NCI-H345 (cell line): ENCODE results near the gene IL20RA.

Source experiments
- DNase-seq: peaks from one replicate; lab custom pipeline; 2025; lab: John Stamatoyannopoulos, UW

The IL20RA gene

DNA sequence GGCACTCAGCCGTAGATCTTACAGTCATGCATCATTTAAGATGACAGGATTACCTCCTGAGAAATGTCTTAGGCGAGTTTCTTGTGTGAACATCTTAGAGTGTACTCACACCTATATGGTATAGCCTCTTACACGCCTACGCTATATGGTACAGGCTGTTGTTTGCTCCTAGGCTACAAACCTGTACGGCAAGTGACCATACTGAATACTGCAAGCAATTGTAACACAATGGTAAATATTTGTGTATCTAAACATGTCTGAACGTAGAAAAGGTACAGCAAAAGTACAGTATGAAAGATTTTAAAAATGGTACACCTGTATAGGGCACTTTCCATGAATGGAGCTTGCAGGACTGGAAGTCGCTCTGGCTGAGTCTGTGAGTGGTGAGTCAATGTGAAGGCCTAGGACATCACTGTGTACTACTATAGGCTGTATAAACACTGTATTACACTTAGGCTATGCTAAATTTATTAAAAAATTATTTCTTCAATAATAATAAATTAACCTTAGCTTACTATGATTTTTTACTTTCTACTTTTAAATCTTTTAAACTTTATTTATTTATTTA is 541 bp upstream of the IL20RA start:
- no peak for DNase-seq

- DNase-seq = peak; percentile 37
Observed at GRCh38 chr6:137043710-137044365, 927 bp downstream of the IL20RA start.

GRCh38 chr6:137040393-137040792 is 4.4 kb downstream of the IL20RA start:
- no peak for DNase-seq

DNA sequence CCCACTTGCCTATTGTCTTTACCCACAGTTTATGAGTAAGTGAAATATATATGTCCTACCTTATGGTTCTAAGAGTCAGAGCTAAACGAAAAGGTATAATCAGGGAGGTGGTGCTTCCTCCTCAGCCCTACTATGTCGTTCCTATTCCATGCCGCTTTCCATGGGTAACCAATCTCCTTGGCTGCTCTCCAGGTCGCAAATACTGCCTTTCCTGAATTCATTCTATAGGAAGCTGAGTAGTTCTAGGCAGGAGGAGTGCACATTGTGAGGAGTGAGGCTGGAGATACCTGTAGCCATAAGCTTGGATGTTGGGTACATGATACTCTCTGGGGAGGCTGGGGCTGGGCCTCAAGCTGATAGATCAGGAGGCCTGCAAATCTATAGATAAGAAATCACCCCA is 5.8 kb downstream of the IL20RA start:
- no peak for DNase-seq

DNA sequence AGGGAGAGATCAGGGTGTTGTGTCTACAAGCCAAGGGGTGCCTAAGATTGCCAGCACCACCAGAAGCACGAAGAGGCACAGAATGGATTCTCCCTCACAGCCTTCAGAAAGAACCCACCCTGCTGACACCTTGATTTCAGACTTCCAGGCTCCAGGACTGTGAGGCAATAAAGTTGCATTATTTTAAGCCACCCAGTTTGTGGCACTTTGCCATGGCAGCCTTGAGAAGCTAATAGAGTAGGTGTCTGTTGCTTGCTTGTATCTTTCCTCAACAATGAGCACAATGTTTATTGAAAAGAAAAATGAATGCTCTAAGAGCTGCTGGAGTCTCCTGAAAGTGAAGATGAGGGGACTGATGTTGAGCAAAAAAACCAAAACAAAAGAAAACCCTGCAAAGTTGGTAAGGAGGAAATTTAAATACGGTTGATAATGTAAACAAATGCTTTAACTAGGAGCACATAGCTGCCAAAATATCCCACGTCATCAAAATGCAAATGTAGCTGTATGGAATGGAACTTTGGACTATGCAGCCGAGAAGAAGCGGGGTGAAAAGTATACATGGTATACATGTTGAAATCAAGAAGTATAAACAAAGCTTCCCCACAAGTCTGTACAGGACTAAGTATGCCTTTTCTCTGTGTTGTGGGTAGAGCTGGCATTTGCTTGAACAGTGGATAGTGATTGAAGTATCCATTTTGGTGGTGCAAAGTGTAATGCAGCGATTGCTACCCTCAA is 8.0 kb downstream of the IL20RA start:
- DNase-seq = no peak

- no peak for DNase-seq
Observed at GRCh38 chr6:137033828-137034227, 10.9 kb downstream of the IL20RA start.

- DNase-seq = no peak
Observed at GRCh38 chr6:137031122-137031521, 13.6 kb downstream of the IL20RA start.

DNA sequence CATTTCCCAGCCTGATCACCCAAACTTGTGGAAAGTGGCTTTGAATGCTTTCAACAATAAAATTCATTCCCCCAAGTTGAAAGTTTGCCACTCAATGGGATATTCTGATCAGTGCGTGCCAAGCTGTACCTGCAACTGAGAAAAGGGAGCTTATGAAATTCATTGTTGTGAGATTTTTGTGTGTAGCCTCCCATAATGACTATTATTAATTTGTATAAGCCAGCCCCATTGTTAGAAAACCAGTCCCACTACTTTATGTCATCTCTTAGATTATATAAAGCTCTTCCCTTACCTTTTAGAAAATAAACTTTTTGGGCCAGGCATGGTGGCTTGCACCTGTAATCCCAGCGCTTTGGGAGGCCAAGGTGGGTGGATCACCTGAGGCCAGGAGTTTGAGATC is 15.9 kb downstream of the IL20RA start:
- DNase-seq = no peak

GRCh38 chr6:137025786-137026730 is 18.7 kb downstream of the IL20RA start:
- no peak for DNase-seq

DNA sequence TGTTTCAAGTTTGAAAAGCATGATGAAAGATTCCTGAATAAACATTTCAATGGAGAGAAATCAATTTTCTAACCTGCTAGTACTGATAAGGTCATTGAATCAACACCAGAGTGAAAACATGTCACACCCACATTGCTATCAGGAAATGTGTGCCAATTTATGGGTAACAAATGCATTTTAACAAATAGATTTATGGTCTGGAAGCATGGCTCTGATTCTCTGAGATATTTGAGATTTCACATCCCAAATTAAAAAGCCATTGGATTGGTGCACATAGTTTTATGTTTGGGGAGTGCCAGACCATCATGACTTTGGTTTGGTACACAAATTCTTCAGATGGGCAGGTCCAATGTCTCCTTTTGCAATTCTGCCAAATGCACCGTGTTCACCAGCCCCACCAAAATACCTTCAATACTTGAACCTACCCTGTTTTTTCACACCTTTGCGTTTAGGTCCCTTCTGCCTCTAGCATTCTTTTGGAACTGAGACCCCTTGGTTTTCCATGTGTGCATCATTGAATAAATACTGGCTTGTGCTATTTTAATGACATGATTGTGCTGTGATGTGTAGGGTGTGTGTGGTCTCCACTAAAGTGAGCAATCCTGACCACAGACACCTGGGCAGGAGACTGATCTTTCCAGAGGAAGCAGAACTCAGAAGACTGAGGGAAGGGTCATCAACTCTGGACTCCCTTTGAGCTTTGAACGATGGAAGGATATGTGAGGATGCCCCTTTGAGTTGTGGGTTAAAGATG is 20.4 kb downstream of the IL20RA start:
- no peak for DNase-seq

- DNase-seq = no peak
Observed at GRCh38 chr6:137020776-137021175, 24.0 kb downstream of the IL20RA start.

- DNase-seq = no peak
Observed at GRCh38 chr6:137019476-137020272, 25.1 kb downstream of the IL20RA start.

- DNase-seq = no peak
Observed at GRCh38 chr6:137017081-137017480, 27.7 kb downstream of the IL20RA start.

DNA sequence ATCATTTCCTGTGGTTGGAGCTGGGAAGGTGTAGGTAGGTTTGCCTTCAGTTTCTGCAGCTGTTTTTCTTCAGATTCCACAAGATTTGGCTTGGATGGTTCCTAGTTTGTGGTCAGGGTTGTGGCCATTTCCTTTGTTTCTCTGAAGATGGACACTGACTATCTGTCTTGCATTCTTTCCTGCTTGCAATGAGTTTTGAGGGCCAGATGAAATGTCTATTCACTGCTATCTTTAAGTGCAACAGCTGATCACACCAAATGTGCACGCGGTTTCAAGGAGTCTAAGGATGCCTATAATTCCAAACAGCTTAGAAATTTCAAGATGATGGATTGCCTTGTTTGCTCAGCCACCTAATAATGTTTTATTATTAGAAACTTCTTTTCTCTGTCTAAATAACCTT is 28.4 kb downstream of the IL20RA start:
- no peak for DNase-seq

GRCh38 chr6:137015943-137016342 is 28.8 kb downstream of the IL20RA start:
- DNase-seq = no peak

DNA sequence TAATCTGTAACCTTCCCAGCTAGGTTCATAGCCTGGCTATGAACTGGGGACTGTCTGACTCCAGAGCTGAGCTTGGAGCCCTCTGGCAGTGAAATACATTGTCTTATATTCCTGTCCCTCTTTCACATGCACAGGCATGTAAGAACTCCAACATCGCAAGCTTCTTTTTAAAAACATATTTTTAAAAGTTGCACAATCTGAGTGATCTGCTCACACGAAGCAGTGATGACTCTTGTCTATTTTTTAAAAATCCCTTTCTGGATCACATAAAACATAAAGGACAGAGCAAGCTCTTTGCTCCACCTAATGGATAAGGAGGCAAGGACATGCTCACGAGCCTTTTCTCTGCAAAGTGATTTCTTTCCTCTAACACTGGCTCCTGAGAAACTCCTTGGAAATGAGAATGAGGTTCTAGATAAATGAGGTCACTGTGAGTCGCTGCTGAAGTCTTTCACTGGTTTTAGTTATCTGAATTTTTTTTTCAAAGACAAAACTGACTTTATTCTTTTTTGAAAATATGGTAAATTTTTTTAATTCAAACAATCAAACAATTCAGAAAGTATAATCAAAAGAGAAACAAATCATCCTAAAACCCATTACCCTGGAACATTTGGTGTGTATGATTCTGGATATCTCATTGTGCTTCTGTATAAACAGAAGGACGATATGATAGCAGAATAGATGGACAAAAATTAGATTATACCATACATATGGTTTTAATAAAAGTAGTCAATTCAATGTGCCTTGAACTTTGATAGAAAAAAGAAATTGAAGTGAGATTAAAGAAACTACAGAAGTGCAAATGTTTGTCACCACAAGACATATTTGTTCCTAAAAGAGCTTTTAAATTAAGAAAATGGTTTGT is 30.8 kb downstream of the IL20RA start:
- DNase-seq = peak; percentile 49

GRCh38 chr6:137013031-137013430 is 31.7 kb downstream of the IL20RA start:
- DNase-seq = no peak

DNA sequence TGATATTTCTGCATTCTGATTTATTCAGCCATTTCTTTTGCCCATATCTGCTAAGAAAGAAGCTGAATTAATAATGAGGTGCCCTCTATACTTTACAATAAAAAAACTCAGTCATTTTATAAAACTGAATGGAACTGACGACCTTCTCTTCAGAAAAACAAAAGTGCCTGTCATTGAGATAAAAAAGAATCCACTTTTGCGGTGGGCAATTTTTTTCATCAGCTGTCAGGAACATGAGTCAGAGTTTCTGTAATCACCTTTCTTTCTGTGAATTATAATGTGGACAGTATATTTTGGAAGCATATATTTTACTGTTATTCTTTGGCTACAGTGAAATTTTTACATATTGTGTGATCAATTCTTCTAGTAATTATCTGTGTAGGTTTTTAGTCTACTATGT is 33.4 kb downstream of the IL20RA start:
- no peak for DNase-seq

DNA sequence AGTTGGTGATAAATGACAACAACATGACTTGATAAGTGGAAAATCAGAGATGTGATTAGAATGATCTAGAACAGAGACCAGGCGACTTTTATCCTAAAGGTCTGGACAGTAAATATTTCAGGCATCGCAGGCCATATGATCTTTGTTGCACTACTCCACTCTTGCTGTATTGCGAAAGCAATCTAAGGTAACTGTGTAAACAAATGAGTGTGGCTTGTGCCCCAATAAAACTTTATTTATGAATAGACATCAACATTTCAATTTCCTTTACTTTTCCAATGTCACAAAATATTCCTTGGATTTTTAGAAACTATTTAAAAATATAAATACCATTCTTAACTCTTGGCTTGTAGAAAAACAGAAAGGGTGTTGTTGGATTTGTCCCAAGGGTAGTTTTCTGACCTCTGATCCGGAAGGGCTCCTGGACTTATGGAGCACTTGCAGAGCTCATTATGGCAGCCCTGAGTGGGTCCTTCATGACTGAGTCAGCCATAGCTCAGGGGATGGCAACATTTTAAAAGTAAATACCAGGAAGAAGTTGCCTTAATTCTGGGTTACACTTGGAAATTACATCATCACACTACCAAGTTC is 34.5 kb downstream of the IL20RA start:
- no peak for DNase-seq
